ENCODE data around the gene ZNF205. TPM values are rescaled to one million over a fixed set of nuclear protein-coding genes. Genes with fewer than 3 reads are reported as not detected.

ZNF205 gene
- total and polyA plus RNA-seq, 9 of the 15 experiments (the other 6 are each of a cell fraction or from before 2014, with no cell fraction given) = 2.4 to 11.8 (median 5.1) TPM; not detected in 2

DNA sequence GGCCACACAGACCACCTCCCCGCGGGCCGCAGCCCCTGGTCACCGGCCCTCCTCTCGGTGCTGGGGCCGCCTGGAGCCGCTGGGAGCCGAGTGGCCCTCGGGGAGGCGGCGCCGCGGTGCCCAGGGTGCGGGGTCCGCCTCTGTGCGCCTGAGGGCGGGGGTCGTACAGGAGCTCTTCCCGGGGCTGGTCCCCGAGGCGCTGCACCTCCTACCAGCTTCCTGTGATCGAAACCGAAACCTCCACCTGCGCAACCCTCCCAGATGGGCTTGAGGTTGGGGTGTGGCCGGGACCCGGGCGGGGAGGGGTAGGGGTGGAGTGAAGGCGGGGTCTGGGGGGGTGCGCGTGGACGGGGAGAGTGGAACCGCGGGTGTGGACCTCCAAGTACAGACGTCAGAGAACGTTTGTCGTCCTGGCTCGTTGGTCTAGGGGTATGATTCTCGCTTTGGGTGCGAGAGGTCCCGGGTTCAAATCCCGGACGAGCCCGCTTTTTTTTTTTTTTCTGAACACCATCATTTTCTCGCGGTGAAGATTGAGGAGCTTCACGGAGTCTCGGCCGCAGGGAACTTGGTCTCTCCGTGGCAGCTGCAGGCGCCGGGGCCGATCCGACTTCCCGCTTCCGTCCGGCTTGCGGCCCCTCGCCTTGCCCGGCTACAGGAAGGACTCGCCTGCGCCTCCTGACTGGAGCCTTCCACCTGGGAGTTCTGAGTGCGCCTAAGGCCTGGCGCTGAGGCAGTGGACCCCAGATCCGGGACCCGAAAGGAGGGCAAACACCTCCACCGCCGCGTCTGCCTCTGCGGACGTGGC, 46.3 kb downstream of the ZNF205 start (continued):
- TF ChIP-seq CSDE1 (IDR thresholded peaks at IDR 0.05) = no peak
- peak in 1 of 2 experiments; percentile 31; a peak in 1 of 4 replicates for TF ChIP-seq SIN3A (IDR thresholded peaks at IDR 0.05; ENCODE audit: borderline replicate concordance in 2 of 2, control insufficient read depth in 1 of 2, low read depth in 2 of 2, low read length in 2 of 2)
- TF ChIP-seq TAF9B (IDR thresholded peaks at IDR 0.05; ENCODE audit: partially characterized antibody) = no peak
- no peak for TF ChIP-seq SLC30A9 (CRISPR knock-in tag; IDR thresholded peaks at IDR 0.05)
- no peak for TF ChIP-seq ZNF146 (CRISPR knock-in tag; IDR thresholded peaks at IDR 0.05; ENCODE audit: unreplicated experiment)
- TF ChIP-seq FOXK2 (conservative IDR thresholded peaks at IDR 0.05 in 1 of 2, IDR thresholded peaks at IDR 0.05 in 1 of 2; ENCODE audit: low read depth in 2 of 2) = peak in 1 of 2 experiments; percentile 64; a peak in 2 of 4 replicates
- no peak for TF ChIP-seq ZNF778 (CRISPR knock-in tag; IDR thresholded peaks at IDR 0.05)
- no peak for TF ChIP-seq HNRNPK (IDR thresholded peaks at IDR 0.05; ENCODE audit: low read depth, low read length, poor library complexity, severe bottlenecking)
- no peak; the same call in 1 of the 2 replicates for TF ChIP-seq DPF2 (IDR thresholded peaks at IDR 0.05)
- peak; percentile 61 for TF ChIP-seq ZKSCAN1 (IDR thresholded peaks at IDR 0.05; ENCODE audit: low read depth, low read length)
- TF ChIP-seq NBN (IDR thresholded peaks at IDR 0.05; ENCODE audit: low read depth) = peak; percentile 84
- TF ChIP-seq, protein P1, sequence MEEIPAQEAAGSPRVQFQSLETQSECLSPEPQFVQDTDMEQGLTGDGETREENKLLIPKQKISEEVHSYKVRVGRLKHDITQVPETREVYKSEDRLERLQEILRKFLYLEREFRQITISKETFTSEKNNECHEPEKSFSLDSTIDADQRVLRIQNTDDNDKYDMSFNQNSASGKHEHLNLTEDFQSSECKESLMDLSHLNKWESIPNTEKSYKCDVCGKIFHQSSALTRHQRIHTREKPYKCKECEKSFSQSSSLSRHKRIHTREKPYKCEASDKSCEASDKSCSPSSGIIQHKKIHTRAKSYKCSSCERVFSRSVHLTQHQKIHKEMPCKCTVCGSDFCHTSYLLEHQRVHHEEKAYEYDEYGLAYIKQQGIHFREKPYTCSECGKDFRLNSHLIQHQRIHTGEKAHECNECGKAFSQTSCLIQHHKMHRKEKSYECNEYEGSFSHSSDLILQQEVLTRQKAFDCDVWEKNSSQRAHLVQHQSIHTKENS (CRISPR knock-in tag; IDR thresholded peaks at IDR 0.05) = no peak
- TF ChIP-seq SIX5 (IDR thresholded peaks at IDR 0.05; ENCODE audit: borderline replicate concordance in 1 of 2, insufficient read depth in 1 of 2, low read depth in 1 of 2, low read length in 2 of 2) = no peak
- TF ChIP-seq ZNF764 (CRISPR knock-in tag; IDR thresholded peaks at IDR 0.05; ENCODE audit: low read depth) = peak; percentile 79; the same call in 1 of the 2 replicates
- peak; percentile 89 for TF ChIP-seq BCOR (IDR thresholded peaks at IDR 0.05)
- TF ChIP-seq HSF4 (CRISPR knock-in tag; IDR thresholded peaks at IDR 0.05; ENCODE audit: borderline replicate concordance) = no peak
- no peak for TF ChIP-seq PYGO2 (tag; IDR thresholded peaks at IDR 0.05)
- TF ChIP-seq RAD51 (IDR thresholded peaks at IDR 0.05; ENCODE audit: borderline replicate concordance, low read depth) = no peak
- peak; percentile 99 for TF ChIP-seq TBP (optimal IDR thresholded peaks at IDR 0.05; ENCODE audit: low read depth, low read length)
- TF ChIP-seq NR0B1 (IDR thresholded peaks at IDR 0.05; ENCODE audit: partially characterized antibody) = no peak
- TF ChIP-seq NR4A1 (CRISPR knock-in tag; IDR thresholded peaks at IDR 0.05) = no peak
- TF ChIP-seq NR4A1 (tag; IDR thresholded peaks at IDR 0.05) = no peak
- peak; percentile 69 for TF ChIP-seq BRD9 (IDR thresholded peaks at IDR 0.05; ENCODE audit: low read depth, partially characterized antibody)
- TF ChIP-seq ZNF24 (IDR thresholded peaks at IDR 0.05) = peak; percentile 49; the same call in 1 of the 2 replicates
- TF ChIP-seq ILF3 (IDR thresholded peaks at IDR 0.05; ENCODE audit: borderline replicate concordance) = no peak
- no peak for TF ChIP-seq GTF2B (IDR thresholded peaks at IDR 0.05; ENCODE audit: extremely low read depth, insufficient read length)
